Measurements from ENCODE around the gene NOC2L.

DNA sequence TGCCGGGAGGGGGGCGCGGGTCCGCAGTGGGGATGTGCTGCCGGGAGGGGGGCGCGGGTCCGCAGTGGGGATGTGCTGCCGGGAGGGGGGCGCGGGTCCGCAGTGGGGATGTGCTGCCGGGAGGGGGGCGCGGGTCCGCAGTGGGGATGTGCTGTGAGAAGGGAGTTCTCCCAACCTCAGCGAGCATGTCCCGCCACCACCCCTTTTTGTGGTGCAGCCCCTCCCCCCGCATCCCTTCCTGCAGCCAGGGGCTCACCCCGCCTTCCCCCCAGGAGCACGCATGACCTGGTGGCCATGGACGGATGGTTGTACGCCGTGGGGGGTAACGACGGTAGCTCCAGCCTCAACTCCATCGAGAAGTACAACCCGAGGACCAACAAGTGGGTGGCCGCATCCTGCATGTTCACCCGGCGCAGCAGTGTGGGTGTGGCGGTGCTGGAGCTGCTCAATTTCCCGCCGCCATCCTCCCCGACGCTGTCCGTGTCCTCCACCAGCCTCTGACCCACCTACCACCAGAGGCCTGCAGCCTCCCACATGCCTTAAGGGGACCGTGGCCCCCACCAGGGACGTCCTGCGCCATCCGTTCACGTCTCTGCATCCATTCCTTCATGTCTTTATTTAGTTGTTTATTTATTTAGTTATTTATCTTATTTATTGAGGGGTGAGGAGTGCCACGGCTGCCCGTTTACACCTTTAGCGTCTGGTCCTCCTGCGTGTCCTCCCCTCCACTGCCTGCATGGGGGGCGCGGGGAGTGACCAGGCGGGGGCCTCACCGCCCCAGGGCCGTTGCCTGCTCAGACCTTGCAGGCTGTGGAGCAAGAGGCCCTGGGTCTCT lies 5.9 kb upstream of the NOC2L start:
- TF ChIP-seq, protein P1, sequence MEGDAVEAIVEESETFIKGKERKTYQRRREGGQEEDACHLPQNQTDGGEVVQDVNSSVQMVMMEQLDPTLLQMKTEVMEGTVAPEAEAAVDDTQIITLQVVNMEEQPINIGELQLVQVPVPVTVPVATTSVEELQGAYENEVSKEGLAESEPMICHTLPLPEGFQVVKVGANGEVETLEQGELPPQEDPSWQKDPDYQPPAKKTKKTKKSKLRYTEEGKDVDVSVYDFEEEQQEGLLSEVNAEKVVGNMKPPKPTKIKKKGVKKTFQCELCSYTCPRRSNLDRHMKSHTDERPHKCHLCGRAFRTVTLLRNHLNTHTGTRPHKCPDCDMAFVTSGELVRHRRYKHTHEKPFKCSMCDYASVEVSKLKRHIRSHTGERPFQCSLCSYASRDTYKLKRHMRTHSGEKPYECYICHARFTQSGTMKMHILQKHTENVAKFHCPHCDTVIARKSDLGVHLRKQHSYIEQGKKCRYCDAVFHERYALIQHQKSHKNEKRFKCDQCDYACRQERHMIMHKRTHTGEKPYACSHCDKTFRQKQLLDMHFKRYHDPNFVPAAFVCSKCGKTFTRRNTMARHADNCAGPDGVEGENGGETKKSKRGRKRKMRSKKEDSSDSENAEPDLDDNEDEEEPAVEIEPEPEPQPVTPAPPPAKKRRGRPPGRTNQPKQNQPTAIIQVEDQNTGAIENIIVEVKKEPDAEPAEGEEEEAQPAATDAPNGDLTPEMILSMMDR (IDR thresholded peaks at IDR 0.05) = no peak
- no peak for TF ChIP-seq POLR2A (IDR thresholded peaks at IDR 0.05)

All from thyroid gland (tissue), 4 donors.